ENCODE results near the gene BHLHE23.

- TF ChIP-seq CTCF (conservative IDR thresholded peaks at IDR 0.05; ENCODE audit: low read length) (no peak), EZH2phosphoT487 (IDR thresholded peaks at IDR 0.05; ENCODE audit: borderline replicate concordance, low read depth, low read length) (no peak)
Measured at GRCh38 chr20:63050406-63050805, 43.6 kb upstream of the BHLHE23 start.

Data from OCI-LY7 (cell line).